NCI-H2081 treated with DMSO at 0.1 percent for 48 hours (cell line): Measurements from ENCODE around the gene SNRPN.
"Not testable (repeated sequence)": the region's sequence is repeated elsewhere in the genome, so short reads cannot be mapped to it uniquely, and the experiment has no call there.

Experiments used
- DNase-seq: peaks from one replicate; lab custom pipeline; 2025; lab: John Stamatoyannopoulos, UW

SNRPN gene

DNA sequence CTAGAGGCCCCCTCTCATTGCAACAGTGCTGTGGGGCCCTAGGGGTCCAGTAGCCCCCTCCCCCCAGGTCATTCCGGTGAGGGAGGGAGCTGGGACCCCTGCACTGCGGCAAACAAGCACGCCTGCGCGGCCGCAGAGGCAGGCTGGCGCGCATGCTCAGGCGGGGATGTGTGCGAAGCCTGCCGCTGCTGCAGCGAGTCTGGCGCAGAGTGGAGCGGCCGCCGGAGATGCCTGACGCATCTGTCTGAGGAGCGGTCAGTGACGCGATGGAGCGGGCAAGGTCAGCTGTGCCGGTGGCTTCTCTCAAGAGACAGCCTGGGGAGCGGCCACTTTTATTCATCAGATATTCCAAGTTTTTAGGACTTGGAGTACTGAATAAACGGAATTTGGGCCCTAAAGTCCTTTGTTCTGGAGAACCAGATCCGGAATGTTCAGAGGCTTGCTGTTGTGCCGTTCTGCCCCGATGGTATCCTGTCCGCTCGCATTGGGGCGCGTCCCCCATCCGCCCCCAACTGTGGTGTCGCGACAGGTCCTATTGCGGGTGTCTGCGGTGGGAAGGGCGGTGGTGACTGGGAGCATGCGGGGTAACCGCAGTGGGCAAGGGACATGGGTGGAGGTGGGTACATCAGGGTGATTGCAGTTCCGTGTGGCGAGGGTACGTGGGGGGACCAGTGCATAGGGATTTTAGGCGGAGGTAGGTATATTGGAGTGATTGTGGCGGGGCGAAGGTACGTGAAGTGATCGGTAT, at the start of gene SNRPN, which contains the start of gene SNURF:
TSS of gene SNRPN (plus strand) at position 205 of the 748 bp plus-strand sequence. CDS start 19,467 bp downstream, outside the sequence.
TSS of gene SNURF (plus strand) at position 205 of the 748 bp plus-strand sequence. CDS start at position 267, 62 bp downstream.
- no peak for DNase-seq

DNA sequence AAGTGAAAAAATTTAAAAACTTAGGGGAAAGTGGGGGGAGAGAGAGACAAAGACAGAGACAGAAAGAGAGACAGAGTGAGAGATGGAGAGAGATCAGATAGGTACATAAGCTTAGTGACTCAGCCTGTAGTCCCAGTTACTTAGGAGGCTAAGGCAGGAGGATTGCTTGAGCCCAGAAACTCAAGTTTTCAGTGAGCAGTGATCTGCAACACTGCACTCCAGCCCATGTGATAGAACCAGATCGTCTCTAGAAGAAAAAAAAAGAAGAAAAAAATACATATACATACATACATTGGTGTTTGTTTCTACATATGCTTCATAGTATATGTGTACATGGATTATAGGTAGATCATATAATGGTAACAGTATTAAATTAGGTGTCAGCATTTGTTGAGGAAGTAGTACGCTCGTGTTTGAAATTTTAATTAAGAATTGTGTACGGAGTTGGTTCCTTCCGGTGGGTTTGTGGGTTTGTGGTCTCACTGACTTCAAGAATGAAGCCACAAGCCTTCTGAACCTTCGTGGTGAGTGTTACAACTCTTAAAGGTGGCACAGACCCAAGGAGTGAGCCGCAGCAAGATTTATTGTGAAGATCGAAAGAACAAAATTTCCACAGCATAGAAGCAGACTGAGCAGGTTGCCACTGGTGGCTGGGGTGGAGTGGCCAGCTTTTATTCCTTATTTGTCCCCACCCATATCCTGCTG, 38.3 kb upstream of the SNRPN start:
- no peak for DNase-seq

DNA sequence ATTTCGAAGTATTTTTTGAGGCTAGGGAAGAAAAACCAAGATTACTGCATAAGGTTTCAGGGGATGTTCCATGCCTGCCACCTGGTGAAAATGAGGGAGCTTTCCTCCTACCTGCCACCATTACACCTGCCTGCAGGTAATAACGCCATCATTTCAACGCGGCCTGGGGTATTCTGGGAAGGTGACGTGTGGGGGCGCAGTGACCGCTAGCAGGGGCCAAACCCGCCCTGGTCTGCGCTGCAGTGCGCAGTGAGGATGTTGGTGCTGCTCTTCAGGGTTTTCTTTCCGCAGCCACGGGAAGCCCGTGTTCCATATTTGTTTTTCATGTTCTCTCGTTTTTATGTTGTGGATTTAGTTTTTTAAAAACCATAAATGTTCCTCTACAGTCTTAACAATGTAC, 37.4 kb upstream of the SNRPN start:
- DNase-seq: no peak

DNA sequence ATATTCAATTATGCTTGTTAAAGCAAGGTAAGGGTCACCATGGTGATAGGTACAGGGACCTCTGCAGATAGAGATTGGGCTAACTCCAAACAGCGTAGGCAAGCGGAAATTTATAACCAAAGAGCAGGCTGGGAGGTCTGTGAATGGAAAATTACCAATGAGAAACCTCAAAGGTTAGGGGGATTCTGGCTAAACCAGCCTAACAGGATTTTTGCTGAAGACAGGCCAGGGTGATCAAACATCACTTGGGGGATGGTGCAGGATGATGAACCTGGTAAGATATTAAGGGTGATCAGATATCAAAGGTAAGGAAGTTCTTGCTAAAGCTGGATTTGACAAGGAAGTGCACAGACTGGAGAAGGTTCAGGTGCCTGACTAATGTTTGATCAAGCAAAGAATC, 35.3 kb upstream of the SNRPN start:
- DNase-seq: no peak

DNA sequence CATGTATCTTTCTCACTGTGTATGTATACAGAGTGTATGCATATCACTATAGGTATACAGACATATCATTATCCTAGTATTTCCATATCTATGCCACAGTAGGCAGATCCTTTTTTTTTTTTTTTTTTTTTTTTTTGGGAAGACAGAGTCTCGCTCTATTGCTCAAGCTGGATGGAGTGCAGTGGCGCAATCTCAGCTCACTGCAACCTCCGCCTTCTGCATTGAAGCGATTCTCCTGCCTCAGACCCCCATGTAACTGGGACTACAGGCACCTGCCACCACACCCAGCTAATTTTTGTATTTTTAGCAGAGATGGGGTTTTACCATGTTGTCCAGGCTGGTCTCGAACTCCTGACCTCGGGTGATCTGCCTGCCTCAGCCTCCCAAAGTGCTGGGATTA, 32.0 kb upstream of the SNRPN start:
- not testable (repeated sequence) for DNase-seq

DNA sequence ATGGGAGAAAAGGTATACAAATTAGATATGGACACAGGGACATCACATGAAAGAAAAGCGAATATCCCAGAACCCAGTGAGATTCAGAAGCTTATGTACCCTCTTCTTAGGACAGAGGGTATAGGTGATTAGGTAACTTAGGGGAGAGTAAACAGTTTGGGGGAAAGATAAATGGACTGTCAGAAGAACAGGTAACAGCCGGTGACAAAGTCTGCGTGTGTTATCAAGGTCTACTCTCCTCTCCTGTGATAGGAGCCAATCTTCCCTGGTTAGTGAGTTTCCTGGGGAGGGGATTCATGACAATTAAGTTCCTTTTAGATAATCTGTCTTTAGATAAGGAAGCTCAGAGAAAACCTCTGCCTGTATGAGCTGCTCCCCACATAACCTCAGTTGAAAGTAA, 30.6 kb upstream of the SNRPN start:
- DNase-seq: no peak

DNA sequence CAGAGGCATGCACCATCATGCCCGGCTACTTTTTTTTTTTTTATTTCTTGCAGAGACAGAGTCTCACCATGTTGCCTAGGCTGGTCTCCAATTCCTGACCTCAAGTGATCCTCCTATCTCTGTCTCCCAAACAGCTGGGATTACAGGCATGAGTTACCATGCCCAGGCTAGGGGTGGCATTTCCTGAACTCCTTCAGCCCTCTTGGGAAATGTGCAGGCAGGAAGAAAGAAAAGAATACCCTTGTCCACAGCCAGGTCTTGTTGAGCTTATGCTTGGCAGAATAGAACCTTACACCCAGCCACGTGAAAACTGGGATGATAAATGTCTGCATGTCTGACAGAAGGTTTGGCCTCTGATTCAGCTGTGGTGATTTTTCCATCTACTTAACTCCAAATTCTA, 30.2 kb upstream of the SNRPN start:
- no peak for DNase-seq

DNA sequence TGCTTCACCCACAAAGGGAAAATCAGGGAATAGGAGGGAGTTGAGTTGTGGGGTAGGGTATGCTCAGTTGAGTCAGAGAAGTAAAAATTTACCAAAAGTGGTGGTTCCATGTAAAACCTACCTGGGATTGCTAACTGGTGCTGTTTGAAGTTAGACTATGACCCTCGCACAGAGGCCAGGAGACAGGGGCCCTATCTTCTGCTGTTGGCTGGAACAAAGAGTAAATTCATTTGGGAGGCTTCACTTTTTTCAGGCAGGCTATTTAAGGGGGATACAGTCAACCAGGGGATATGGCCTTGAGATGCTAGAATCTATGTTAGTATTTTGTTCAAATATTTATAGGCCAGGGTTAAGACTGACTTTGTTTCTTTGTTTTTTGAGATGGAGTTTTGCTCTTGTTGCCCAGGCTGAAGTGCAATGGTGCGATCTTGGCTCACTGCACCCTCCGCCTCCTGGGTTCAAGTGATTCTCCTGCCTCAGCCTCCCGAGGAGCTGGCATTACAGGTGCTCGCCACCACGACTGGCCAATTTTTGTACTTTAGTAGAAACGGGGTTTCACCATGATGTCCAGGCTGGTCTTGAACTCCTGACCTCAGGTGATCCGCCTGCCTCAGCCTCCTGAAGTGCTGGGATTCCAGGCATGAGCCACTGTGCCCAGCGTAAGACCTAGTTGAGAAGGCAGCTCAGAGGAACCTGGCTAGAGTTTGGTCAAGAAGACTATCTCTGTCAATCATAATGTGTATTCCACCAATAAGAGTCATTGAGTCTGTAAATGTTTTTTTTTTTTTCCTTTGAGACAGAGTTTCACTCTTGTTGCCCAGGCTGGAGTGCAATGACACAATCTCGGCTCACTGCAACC, 22.7 kb upstream of the SNRPN start:
- not testable (repeated sequence) for DNase-seq

DNA sequence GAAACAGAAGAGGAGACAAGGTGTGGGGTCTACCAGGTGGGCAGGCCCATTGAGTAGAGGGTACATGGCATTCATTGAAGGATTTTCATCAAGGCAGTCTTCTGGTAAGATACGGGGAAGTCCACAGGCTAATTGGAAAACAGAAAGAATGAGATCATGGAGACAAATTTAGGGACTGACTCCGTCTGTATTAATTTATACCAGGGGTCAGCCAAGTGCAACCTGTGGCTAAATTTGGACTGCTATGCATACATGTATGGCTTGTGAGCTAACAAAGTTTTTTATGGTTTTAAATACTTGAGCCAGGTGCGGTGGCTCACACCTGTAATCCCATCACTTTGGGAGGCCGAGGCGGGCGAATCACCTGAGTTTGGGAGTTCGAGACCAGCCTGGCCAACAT, 21.1 kb upstream of the SNRPN start:
- DNase-seq: no peak

DNA sequence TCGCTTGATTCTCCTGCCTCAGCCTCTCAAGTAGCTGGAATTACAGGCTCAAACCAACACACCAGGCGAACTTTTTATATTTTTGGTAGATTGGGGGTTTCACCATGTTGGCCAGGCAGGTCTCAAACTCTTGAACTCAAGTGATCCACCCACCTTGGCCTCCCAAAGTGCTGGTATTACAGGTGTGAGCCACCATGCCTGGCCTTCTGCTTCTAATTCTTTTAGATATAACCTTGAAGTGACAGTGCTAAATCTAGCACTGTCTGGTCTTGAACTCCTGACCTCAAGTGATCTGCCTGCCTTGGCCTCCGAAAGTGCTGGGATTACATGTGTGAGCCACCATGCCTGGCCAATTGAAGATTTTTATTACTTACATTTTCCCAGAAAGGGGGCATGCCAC, 16.6 kb upstream of the SNRPN start:
- not testable (repeated sequence) for DNase-seq

DNA sequence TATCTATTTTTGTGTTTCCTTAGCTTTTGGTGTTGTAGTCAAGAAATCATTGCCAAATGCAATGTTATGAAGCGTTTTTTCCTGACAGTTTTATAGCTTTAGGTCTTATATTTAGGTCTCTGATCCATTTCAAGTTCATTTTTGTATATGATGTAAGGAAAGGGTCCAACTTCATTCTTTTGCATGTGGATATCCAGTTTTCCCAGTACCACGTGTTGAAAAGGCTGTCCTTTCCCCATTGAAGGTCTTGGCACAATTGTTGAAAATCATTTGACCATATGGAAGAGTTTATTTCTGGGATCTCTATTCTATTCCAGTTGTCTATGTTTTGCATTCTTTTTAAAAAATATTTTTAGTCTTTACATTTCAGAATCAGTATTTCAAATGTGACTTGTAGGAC, 14.6 kb upstream of the SNRPN start:
- DNase-seq: no peak

DNA sequence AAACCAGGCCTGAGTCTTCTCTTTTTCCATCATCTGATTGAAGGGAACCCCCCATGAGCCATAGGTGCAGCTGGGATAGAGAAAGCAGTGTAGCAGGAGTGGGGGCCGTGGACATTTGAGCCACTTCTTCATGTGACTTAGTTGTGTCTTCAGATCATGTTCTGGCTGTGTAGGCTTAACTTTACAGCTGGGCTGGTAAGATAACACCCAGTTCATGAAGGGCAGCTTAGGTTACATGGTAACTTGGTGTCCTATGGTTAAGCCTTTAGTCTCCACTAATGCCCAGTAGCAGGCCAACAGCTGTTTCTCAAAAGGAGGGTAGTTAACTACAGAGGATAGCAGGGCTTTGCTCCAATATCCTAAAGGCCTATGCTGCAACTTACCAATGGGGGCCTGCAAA, 11.4 kb upstream of the SNRPN start:
- no peak for DNase-seq

DNA sequence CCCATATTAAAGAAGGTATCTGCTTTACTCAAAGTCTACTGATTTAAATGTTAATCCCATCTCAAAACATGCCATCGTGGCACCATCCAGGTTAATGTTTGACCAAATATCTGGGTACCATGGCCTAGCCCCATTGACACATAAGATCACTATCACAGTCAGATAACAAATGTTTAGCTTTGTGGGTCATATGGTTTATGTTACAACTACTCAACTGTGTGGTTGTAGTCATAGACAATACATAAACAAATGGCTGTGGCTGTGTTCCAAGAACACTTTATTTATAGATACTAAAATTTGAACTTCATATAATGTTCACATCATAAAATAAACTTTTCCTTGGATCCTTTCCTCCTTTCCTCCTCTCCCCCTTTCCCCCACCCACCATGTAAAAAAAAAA, 9.8 kb upstream of the SNRPN start:
- DNase-seq: no peak

DNA sequence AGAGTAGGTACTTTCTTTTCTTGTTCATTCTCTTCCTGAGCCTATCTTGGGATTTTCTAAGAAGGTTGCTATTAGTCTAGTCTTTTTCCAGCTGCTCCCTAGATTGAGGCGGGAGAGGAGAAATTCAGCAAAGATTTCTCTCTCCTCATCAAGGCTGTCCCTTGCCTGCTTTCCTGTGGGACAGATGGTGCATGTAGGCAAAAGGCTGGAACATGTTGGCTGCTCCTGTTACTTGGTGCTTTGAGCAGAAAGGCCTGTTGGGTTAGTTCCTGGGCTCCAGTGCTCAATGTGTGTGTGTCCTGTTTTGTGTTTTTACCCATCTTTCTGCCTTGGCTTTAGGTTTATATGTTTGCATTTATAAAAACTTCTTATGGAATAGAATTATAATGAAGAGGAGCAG, 9.1 kb upstream of the SNRPN start:
- no peak for DNase-seq

DNA sequence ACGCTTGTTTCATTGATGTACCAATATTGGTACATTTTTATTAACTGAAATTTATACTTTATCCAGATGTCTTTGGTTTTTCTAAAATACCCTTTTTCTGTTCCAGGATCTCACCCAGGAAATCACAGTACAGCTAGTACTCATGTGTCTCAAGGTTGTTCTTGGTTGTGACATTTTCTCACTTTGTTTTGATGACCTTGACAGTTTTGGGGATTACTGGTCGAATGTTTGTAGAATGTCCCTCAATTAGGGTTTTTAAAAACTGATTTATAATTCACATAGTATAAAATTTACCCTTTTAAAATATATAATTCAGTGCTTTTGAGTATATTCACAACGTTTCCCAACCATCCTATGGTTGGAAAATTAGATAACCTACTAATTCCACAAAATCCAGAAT, 6.3 kb upstream of the SNRPN start:
- no peak for DNase-seq

DNA sequence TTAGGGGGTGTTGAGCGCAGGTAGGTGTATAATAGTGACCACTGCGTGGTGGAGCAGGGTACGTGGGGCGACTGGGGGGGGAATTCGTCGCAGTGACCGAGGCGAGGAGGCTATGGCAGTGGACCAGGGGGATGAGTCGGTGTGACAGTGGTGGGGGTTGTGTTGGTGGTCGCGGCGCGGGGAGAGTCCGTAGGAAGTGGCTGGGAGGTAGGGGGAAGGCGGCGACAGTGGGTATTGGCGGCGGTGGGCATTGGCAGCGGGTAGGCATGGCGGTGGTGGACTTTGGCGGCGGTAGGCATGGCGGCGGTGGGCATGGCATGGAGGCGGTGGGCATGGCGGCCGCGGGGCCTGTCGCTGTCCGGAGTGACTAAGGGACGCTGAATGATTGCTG, 739 bp downstream of the SNRPN start:
- no peak for DNase-seq

DNA sequence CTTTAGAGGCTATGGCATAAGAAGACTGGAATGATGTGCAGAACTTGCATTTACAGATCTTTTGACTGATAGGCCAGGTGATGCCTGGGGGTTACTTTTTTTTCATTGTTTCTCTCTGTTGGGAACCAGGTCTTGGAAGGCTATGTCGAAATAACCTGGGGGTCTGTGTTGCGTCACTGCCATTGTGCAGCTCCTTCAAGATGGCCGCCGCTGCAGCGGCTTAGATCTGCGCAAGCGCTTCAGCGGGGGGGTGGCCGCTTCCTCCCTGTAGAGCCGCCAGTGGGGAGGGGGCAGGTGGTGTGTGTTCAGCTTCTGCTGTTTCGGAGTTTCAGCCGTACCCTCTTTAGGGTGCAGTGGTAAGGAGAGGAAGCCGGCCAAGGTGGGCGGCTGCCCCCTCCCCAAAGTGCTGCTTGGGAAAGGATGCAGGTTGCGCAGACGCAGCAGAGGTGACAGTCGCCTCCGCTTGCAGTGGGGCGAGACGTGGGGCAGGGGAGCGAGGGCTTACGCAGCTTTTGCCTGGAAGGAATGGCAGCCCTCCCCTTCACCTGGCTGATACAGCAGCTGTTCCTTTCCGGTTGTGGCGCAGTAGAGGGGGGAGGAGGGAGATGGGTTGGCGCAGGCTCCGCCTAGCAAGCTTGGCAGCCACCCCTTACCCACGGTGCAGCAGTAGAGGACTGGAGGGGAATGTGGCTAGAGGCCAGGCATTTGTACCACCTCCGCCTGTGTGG, 1.5 kb downstream of the SNRPN start:
- DNase-seq: peak; percentile 76

DNA sequence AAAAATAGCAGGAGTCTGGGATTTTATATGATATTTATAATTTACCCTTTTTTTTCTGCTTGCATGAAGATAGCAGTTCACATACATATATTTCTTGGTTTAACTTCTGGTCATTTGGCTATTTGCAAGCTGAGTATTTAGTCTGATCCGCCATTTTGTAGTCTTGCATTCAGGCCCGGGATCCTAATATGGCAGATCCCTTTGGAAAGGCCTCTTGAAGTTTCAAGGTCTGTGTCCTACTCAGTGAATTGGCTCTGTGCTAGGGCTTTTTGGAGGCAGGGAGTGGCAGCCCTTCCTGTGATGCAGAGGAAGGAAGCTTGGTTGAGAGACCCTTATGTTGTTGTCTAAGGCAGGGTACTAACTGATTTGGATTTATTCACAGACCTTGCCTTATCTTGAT, 2.9 kb downstream of the SNRPN start:
- no peak for DNase-seq

DNA sequence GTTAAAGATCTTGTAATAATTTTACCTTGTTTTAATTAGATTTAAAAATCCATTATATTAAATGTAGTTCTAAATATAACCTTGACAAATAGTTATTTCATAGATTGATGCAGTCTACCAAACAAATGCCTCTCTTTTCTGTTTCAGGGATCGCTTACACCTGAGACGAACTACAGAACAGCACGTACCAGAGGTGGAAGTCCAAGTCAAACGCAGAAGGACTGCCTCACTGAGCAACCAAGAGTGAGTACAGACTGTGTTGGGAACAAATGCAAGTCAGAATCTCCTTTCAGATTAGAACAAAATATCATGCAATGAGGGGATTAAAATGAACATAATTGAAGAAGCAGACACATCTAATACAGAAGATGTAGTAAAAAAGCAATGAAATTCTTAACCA, 7.2 kb downstream of the SNRPN start:
- DNase-seq: no peak

DNA sequence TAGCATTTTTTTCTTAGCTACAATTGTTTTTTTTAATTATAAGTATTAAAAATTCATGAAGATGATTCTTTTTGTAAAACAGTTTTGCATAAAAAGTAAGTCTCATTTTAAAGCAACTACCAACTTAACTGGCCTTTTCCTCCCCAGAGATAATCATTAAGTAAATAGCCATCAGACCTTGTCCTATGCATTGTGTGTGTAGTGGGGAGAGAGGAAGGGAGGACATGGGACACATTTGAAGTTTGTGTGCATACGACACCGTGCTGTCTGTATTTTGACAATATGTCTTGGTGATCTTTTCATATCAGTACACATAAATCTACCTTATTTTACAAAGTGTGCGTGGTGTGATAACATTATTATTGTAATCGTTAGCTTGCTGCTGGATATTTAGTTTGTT, 8.1 kb downstream of the SNRPN start:
- DNase-seq: no peak

DNA sequence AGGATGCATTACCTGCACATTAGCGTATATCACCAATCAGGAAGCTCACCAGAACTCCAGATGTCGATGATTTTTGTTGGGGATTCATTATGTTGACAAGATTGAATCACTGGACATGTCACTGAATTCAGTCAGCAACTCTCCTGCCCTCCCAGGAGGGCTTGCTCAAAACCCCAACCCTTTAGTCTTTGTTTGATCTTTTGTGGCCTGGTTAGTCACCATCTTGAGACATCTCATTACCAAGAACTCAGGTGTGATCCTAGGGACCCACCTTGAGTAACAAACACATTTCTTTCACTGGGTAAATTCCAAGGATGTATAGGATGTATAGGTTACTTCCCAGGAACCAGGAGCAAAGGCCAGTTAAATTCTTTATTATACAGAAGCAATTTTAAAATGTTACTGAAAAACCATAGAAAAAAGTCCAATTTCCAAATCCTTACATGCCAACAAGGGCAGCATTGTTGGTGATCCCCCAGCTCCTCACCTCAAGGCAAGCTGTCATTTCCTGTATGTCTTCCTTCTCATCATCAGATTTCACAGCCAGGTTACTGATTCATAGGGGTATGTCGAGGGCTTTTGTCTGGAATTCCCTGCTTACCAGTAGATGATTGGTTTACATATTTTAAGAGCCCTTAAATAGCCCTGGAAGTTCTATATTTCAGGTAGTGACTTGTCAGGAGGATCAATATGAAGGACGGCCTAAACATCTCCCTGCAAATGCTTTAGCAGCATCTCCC, 11.7 kb downstream of the SNRPN start:
- no peak for DNase-seq
